Activated naive CD8-positive, alpha-beta T cell treated with anti-CD3 and anti-CD28 coated beads, Interleukin-2, amount 50 U/mL, for 16 hours (primary cell): Measurements from ENCODE around the gene ACADS.

Experiments
- DNase-seq: peaks from one replicate; pipeline ENCODE4 v3.0.0-alpha.2; 2020; ENCODE audit warnings: low read depth, low spot score

The ACADS gene

GRCh38 chr12:120755269-120755668 lies 29.6 kb downstream of the ACADS start:
- DNase-seq = no peak

DNA sequence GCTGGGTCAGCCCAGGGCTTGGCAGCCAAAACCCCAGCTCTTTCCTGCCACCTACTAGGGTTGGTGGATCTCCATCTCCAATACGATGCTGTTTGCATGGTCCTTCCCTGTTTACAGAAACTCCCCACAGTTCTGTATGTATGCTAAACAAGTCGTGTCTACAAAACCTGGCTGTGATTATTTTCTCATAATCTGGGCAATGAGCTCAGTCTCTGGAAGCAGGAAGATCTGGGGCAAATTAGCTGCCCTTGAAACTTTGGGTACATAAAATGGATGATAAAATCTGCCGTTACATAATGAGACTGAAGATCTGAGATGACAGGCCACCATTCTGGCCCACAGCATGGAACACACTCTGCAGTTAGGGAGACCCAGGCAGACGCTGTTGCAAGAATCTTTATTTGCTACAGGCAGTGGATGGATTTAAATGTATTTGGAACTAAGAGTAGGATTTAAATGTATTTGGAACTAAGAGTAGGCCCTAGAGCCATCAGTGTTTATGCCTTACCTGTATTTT lies 31.7 kb downstream of the ACADS start:
- no peak for DNase-seq

DNA sequence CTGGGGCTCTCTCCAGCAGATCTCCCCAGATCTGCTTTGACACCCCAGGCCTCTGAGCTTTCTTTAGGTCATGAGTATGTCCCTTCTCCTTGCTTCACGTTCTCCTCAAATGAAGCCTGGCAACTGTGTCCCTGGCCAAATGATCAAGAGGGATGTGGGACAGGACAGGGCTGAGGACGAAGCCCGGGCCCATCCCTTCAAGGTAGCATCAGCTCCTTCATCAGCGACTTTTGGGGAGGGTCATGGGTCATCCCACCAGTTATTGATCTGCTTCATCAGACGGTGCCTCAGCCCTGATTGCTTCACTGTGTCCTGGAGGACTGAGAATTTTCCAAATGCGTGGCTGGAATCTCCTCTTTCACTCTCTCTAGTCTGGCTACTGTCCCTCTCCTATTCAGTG lies 32.3 kb downstream of the ACADS start:
- no peak for DNase-seq

GRCh38 chr12:120758798-120759590 lies 33.4 kb downstream of the ACADS start:
- DNase-seq = no peak

DNA sequence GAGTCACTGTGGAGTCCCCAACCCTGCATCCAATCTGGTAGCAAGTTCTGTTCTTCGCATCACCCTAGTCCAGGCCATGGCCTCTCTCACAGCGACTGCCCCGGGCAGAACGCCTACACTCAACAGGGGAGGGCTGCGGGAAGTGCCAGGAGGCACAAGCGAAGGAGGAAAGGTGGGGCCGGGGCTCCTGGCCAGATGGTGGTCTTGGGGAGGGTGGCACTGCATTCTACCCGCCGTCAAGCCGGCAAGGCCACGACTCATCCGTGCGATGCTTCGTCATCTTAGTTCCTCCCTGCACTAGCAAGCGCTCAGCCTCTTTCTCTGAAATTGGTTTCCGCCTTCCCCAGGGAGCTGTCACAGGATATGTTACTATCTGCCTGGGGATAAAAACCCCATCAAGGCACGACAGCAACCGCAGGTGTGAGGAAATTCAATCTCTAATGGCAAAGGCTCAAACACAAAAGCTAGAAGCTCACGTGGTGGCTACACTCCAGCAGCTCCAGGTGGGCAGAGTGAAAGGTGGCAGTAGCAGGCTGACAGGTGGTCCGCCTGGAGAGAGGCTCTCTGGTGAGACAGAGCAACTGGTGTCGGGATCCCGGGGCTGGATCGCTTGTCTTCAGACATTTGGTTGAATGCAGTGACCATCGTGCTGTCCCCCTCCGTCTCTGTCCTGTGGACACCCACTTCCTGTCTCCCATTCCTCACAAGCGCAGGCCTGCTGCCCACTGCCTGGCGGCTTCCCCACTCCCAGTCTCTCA lies 34.1 kb downstream of the ACADS start:
- no peak for DNase-seq

DNA sequence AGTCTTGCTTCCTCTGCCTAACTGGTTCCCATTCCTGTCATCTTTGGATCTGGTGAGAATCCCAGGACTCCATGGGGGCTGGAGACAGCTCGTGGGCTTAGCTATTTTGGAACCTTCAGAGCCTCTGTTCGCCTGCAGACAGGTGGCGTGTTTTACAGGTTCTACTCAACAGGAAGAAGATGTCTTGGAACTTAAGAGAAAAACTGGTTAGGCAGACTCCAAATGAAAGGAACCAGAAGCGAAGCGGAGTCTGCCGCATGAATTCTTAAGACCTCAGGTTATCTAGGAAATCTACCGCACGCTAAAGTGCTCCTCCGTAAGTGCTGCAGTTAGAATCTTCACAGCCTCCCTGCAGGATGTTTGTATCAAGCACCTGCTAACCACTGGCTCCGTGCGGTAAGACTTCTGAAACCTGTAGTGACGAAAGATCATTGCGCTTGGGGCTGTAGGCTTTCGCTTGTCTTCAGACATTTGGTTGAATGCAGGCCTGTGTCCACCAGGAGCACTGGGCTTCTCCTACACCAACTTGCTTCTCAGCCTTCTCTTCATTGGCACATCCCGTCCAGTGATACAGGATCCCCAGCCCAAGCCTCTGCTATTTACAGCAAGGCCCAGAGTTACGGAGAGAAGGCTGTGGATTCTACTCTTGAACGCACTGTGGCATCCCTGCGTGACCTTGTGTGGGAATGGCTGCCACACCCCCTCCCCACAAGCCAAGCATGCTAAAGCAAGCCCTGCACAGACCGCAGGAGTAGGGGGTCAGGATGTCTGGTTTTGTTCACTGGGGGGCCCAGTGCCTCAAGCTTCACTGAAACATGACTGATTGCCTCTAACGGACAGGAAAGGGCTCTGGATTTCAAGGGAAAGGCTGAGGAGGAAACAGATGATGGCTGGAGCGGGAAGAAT lies 35.0 kb downstream of the ACADS start:
- DNase-seq = no peak

DNA sequence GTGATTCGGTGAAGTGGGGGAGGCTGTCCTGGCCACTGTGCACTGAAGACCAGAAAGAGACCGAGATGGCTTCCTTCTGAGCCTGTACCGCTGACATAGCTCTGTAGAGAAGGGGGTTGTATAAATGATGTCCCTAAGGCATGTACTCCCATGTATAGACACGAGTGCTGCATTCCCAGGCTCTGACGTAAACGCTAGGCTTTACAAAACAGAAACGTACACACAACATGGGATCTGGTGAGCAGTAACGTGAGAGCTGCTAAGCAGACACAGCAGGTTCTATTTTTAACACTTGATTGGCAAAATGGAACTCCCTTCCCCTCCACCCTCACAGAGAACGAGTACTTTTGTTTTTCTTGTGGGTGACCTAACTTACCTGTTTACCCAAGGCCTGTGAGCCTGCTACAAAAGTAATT lies 35.9 kb downstream of the ACADS start:
- DNase-seq = no peak

DNA sequence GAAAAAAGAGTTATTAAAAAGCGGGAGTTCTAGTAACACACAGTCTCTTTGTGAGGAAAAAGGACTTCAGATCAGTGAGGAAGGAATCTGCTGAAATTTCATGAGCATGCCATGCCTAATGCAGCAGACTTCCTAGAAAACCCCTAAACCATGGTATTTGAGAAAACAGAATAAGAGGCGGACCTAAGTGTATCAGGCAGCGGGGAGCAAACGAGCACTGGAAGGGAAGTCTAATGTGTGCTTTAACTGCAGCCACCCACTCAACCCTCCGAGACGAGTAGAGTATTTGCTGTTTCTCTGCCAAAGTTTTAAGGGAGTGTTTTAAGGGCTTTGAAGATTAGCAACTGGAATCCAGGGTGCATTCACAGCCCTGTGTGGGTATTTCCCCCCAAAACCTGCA lies 36.5 kb downstream of the ACADS start:
- DNase-seq = no peak

- DNase-seq = no peak
These were observed 37.6 kb downstream of the ACADS start for GRCh38 chr12:120763250-120763649.

DNA sequence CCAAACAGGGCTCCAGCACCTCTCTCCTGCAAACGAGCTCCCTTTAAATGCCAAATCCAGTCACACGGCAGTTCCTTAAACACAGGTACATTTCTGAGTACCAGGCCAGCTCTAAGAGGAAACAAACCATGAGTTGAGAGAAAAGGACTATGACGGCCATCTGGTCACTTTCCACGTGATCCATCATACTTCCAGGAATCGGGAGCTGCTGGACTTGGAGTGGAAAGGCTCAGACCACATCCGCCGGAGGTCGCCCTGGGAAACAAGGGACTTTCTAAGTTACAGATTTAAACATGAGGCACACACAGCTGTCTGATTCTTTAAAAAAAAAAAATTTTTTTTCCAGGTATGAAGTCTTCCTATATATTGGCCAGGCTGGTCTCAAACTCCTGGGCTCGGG lies 39.2 kb downstream of the ACADS start:
- DNase-seq = no peak

DNA sequence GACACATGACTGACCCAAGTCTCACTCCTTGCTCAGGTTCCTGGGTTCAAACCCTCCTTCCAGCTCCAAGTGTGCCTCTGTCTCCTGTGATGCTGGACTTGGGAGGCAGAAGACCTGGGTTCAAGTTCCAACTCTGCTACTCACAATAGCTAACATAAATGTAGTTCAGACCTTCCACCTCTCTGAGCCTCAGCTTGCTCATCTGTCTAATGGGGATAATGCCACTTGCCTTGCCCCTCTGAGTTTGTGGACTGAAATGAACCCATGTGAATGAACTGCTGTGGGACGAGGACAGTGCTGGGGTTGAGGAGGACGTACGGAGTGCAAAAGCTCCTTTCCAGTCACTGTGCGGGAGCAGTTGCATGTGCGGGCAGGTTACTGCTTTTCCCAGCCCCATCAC lies 40.9 kb downstream of the ACADS start:
- no peak for DNase-seq

DNA sequence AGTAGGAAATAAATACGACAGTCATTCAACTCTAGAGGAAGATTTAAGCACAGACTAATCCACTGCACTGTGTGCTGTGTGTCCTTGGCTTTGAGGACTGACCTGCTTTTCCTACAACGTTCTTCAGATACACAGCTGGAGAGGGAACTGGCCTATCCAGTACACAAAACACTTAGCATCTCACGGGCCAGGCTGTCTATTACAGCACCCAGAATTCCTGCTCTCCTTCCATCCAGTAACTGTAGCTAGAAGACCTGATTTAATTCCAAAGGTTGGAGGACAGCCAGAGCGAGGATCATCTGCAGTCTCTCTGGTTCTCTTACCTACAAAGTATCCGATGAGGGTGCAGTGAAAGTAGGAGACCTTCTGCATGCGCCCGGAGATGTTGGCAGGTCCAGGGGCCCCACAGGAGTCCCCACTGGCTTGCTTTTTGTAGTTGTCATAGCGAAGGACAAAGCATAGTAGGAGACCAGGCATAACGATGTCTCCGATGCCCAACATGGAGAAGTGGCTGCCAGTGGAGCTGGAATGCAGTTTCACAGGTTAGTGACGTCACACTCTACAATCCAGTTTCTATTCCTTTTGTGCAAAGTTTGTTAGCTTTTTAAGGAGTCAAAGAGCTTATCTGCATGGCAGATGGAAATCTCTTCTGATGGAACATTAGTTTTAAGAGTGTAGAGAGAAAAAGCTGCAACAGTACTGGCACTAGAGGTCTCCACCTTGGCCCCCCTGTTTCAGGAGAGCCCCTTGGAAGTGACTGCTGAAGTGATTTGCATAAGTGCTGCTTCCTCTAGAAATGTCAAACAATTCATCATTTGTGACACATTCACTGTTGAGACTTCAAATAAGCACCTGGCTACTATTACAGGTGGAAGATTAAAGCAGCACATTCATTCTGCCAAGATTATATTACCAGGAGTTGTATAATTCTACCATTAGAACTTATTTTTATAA lies 41.7 kb downstream of the ACADS start:
- DNase-seq = no peak

DNA sequence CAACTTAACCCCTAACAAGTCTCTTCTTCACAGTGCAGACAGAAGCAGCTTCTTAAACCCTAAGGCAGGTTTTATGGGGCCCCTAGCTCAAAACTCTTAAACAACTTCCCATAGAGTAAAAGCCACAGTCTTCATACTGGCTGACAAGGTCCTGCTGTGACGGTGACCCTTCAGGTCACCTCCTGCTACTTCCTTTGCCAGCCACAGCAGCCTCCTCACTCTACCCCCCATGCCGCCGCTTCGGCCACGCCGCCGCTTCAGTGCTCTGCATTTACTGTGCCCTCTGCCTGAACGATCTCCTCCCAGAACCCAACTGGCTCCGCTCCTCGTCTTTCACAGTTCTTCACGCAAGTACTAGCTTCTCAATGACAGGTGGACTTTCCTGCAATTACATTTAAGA lies 45.5 kb downstream of the ACADS start:
- DNase-seq = no peak

GRCh38 chr12:120774169-120774916 lies 48.7 kb downstream of the ACADS start:
- DNase-seq = no peak

- no peak for DNase-seq
These were observed 50.4 kb downstream of the ACADS start for GRCh38 chr12:120775862-120776552.

DNA sequence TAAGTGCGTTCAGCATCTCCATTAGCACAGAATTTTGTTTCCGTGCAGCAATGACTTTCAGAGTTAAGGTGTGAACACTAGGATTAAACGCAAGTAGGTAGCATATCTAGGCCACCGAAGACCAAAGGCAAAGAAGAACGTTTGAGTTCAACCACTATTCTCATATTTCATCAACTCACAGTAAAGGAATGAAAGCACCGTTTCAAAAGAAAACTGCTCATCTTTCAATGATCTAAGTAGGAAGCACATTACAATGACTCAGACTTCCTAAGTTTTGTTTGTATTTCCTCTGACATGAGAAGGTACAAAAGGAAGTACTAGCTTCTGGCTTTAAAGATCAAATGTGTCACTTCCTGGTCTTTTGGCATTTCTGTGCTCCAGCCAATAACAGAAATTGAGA lies 57.6 kb downstream of the ACADS start:
- no peak for DNase-seq

DNA sequence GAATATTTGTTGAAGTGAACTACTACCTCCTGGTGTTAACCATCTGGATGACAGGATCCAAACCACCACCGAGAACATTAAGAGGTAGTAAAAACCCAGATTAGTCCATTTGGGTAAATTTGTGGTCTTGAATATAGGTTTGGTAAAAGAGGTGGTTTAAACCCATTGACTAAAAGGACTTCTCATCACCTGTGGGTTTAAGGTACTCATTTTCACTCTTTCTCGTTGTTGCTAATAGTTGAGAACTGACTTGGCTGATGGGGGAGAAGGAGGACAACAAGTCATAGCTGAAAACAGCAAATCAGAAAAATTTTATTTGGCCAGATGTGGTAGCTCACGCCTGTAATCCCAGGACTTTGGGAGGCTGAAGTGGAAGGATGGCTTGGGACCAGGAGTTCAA lies 59.2 kb downstream of the ACADS start:
- no peak for DNase-seq

- no peak for DNase-seq
These were observed 62.3 kb downstream of the ACADS start for GRCh38 chr12:120787889-120788288.
